CD4-positive, alpha-beta T cell treated with Interleukin-17A for 1 hour (primary cell): ENCODE results near the gene NLRP6.
"Not testable (repeated sequence)": the region's sequence is repeated elsewhere in the genome, so short reads cannot be mapped to it uniquely, and the experiment has no call there.

Experiments used
- DNase-seq: peaks from one replicate; pipeline ENCODE4 v3.0.0-alpha.2; 2020

Gene NLRP6

DNA sequence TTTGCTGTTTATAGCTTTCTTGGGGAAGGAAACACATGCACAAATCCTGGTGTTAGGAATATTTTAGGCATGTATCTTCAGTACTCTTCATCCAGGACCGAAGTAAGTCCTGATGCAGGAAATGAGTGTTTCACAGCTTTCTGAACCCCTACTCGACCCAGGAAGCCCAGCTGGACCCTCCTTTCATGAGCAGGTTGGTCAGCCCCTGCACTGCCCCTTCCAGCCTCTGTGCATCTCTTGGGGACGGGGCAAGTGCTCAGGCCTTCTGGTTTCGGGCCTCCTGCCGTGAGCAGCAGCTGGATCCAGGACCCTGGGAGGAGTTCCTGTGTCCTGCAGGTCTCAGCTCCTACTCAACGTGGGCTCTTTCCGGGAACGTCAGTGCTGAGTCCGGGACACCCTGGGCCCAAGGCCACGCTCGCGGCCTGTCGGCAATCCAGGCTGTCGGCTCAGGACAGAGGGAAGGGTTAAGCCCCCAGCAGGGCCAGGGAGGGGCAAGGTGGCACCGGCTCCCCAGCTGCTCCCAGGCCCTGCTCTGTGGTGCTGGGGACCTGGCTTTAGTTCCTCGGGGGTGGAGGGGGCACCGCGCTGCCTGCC is 31.9 kb downstream of the NLRP6 start:
- not testable (repeated sequence) for DNase-seq

DNA sequence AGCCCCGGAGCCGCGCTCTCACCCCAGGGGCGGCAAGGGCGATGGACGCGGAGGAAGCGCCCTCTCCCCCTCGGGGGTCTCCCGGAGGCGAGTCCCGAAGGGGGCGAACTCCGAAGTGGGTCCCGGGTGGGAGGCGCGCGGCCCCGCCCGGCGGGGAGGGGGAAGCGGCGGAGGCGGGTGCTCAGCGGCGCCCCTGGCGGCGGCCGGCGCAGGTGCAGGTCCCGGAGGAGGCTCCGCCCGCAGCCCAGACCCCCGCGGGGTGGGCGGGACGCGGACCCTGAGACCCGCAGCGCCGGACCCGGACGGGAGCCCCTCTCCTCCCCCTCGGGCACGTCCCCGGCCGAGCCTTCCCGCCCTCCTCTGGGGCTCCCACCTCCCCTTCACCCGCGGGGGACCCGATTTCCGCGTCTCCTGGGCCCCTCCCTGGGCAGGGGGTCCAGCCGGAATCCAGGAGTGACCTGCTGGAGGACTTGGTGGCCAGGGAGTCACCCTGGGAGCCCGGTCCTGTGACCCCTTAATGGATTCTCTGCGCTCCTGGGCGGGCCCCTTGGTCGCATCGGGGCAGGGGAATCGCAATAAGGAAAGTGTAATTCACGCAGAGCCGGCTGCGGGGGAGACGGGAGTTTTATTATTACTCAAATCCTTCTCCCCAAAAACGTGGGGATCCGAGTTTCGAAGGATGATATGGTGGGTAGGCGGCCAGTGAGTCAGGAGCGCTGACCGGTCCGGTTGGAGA is 33.0 kb downstream of the NLRP6 start:
- DNase-seq: not testable (repeated sequence)

GRCh38 chr11:312092-312816 is 34.0 kb downstream of the NLRP6 start:
- no peak for DNase-seq

- DNase-seq: no peak
Measured at GRCh38 chr11:313304-313786, 35.1 kb downstream of the NLRP6 start.

- DNase-seq: peak; percentile 76
Measured at GRCh38 chr11:313787-314553, 35.8 kb downstream of the NLRP6 start, which contains the start of gene IFITM1. IFITM1 (plus strand) TSS chr11:314040; CDS start chr11:314171, 131 bp downstream.

DNA sequence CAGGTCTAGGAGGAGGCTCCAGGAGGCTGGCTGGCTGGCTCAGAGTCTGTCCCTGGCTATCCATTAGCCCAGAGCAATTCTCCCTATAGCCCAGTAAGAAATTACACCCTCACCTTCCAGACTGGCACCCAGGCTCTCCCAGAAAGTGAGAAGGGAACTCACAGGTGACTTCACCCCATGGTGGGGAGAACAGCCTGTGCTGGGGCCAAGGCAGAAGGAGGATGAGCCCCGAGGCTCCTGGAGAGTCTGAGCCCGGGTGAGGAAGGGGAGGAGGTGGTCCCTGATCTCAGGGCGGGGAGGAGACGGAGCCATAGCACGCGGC is 36.3 kb downstream of the NLRP6 start:
- DNase-seq: not testable (repeated sequence)

DNA sequence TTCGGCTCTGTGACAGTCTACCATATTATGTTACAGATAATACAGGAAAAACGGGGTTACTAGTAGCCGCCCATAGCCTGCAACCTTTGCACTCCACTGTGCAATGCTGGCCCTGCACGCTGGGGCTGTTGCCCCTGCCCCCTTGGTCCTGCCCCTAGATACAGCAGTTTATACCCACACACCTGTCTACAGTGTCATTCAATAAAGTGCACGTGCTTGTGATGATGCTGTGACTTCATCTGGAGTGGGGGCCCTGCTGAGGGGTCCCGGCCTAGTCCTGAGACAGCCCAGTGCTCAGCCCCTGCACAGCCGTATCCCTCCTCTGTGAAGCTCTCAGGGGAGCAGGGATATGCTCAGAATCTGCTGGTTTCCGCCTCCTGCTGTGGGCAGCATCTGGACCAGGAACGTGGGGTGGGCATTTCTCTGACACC is 36.9 kb downstream of the NLRP6 start:
- no peak for DNase-seq

DNA sequence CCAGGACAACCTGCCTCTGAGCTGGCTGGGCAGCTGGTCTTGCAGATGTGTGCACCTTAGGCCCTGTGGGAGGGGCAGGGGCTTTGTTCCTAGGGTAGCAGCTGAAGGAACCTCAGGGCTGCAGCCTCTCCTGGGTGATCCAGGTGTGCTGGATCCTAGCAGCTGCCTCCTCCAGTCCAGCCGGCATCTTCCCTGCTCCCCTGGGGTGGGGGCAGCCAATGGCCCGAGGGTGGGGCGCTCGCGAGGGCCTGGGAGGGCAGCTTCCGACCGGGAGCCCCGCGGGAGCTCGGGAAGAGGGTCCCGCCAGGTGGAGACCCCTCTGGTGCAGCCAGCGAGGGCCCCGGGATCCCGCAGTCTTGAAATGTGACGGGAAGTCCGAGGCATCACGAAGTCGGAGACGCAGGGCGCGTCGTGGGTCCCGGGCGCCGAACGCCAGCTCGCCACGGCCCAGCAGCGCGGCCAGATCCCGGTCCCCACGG is 37.3 kb downstream of the NLRP6 start:
- DNase-seq: no peak

GRCh38 chr11:316031-316701 is 38.0 kb downstream of the NLRP6 start:
- peak; percentile 56 for DNase-seq

GRCh38 chr11:316891-317301 is 38.7 kb downstream of the NLRP6 start:
- peak; percentile 58 for DNase-seq

DNA sequence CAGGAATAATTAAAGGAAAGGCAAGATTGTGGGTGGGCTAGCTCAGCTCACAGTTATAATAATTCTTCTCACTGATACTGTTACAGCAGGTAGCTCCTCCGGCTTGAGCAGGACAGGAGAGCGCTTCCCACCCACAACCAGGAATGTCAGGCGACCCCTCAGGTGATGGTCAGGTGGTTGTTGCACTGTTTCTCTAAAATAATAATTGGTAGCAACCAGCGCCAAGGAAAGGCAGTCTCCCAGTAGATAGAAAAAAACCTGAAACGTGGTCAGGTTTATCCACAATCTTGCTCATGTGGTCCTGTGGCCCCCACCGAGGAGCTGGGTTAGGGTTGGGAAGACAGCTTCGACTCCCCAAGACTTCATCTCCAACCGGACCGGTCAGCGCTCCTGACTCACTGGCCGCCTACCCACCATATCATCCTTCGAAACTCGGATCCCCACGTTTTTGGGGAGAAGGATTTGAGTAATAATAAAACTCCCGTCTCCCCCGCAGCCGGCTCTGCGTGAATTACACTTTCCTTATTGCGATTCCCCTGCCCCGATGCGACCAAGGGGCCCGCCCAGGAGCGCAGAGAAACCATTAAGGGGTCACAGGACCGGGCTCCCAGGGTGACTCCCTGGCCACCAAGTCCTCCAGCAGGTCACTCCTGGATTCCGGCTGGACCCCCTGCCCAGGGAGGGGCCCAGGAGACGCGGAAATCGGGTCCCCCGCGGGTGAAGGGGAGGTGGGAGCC is 39.6 kb downstream of the NLRP6 start:
- DNase-seq: not testable (repeated sequence)

DNA sequence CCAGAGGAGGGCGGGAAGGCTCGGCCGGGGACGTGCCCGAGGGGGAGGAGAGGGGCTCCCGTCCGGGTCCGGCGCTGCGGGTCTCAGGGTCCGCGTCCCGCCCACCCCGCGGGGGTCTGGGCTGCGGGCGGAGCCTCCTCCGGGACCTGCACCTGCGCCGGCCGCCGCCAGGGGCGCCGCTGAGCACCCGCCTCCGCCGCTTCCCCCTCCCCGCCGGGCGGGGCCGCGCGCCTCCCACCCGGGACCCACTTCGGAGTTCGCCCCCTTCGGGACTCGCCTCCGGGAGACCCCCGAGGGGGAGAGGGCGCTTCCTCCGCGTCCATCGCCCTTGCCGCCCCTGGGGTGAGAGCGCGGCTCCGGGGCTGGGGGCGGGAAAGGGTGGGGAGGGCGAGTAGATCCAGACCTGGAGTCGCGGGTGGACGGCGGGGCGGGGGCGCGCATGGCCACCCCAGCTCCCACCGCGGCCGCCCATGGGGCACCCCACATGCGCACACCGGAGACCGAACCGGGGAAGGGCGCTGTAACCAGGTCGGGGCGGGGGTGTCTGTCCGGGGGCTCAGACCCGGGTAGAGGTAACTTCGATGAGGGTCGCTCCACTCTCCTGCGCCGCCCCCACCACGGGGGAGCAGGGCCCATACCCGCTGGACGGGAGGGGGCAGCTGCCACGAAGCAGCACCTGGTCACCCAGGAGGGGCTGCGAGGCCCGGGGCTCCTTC is 40.4 kb downstream of the NLRP6 start:
- not testable (repeated sequence) for DNase-seq

DNA sequence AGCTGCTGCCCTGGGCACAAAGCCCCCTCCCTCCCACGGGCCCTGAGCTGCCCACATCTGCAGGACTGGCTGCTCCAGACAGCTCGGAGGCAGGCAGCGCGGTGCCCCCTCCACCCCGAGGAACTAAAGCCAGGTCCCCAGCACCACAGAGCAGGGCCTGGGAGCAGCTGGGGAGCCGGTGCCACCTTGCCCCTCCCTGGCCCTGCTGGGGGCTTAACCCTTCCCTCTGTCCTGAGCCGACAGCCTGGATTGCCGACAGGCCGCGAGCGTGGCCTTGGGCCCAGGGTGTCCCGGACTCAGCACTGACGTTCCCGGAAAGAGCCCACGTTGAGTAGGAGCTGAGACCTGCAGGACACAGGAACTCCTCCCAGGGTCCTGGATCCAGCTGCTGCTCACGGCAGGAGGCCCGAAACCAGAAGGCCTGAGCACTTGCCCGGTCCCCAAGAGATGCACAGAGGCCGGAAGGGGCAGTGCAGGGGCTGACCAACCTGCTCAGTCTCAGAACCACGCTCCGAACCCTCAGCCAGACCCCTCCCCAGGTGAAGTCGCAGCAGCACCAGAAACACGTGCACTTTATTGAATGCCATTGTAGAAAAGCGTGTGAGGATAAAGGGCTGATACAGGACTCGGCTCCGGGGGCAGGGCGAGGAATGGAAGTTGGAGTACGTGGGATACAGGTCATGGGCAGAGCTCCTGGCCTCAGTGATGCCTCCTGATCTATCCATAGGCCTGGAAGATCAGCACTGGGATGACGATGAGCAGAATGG is 41.1 kb downstream of the NLRP6 start:
- DNase-seq: not testable (repeated sequence)

GRCh38 chr11:319888-320273 is 41.7 kb downstream of the NLRP6 start:
- DNase-seq: not testable (repeated sequence)

DNA sequence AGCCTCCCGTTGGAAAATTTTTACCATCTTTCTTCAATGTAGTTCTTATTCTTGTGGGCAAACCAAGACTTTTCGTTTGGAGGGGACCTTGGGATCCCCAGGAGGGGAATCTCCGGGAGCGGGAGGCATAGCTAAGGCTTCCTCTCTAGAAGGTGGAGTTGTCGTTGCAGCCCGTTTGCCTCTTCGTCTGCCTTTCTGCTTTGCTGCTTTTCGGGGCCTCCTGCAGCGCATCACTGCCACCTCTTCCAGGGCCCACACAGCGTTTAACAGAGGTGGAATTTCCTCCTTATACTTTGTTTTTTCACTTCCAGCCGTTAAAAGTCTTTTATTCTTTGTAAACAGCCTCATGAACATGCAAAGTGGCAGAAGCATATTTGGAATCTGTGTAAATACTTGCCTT is 45.9 kb downstream of the NLRP6 start:
- DNase-seq: no peak

DNA sequence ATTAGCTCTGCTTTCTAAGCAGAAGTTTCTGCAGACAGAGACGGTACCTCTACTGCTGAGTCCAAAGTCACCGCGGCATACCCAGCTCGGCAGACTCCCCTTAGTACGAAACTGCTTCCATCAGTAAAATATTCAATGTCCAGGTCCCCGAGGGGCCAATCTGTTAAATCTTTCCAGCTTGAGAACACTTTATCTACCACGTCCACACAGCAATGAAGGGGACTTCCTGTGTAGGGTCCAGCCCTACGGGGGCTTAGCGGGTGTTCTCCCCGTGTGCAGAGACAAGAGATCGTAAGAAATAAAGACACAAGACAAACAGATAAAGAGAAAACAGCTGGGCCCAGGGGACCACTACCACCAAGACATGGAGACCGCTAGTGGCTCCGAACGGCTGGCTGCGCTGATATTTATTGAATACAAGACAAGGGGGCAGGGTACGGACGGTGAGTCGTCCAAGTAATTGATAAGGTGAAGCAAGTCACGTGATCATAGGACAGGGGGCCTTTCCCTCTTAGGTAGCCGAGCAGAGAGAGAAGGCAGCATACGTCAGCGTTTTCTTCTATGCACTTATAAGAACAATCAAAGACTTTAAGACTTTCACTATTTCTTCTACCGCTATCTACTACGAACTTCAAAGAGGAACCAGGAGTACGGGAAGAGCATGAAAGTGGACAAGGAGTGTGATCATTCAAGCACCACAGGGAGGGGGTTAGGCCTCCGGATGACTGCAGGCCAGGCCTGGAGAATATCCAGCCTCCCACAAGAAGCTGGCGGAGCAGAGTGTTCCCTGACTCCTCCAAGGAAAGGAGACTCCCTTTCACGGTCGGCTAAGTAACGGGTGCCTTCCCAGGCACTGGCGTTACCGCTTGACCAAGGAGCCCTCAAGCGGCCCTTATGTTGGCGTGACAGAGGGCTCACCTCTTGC is 46.6 kb downstream of the NLRP6 start:
- not testable (repeated sequence) for DNase-seq

DNA sequence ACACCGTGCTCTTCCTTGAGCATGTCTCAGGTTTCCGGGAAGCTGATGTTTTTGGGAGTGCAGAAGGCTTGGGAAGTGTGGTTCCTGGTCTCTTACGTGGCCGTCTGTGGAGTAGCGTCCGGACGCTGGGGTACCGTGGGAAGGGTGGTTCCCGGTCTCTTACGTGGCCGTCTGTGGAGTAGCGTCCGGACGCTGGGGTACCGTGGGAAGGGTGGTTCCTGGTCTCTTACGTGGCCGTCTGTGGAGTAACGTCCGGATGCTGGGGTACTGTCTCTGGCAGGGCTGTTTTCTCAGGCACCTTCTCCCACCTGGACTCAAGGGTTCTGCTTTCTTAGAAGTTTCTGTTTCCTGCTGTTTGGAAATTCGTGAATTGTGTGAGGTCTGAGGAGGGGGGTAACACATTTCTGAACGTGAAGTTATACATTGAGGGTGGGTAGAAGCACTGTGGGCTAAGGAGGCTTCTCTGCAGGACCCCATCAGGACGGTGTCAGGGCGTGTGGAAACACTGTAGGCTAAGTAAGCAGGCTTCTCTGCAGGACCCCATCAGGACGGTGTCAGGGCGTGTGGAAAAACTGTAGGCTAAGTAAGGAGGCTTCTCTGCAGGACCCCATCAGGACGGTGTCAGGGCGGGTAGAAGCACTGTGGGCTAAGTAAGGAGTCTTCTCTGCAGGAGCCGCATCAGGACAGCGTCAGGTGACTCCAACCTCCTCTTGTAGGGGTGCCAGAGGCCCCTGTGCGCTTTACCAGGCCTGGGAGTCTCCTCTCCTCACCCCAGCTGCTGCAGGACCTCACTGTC is 47.8 kb downstream of the NLRP6 start:
- no peak for DNase-seq

DNA sequence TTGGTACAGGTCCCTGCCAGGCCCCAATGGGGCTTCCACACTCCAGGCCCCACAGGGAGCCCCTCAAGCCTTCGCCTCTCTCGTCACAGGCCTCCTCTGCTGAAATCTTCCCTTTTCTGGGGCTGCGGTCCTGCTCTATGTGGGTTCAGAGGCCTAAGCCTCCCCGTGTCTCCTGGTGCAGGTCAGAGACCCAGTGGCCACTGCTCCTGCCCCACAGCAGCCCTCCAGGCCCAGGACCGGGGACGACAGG is 48.3 kb downstream of the NLRP6 start:
- no peak for DNase-seq
